T-helper 2 cell (primary cell): ENCODE measurements around the gene PCSK4.
A peak's percentile ranks its signal among the peaks of the same experiment; 100 is the strongest.

ENCODE experiments used
- DNase-seq, 5 experiments: peaks; one replicate each; pipeline versions ENCODE4 v3.0.0 to v3.0.0-alpha.2; 2012 to 2022

The PCSK4 gene

GRCh38 chr19:1469255-1470054, 20.7 kb downstream of the PCSK4 start:
- DNase-seq = peak in 1 of 5 experiments; percentile 49

GRCh38 chr19:1468821-1469254, 21.3 kb downstream of the PCSK4 start:
- no peak for DNase-seq

DNA sequence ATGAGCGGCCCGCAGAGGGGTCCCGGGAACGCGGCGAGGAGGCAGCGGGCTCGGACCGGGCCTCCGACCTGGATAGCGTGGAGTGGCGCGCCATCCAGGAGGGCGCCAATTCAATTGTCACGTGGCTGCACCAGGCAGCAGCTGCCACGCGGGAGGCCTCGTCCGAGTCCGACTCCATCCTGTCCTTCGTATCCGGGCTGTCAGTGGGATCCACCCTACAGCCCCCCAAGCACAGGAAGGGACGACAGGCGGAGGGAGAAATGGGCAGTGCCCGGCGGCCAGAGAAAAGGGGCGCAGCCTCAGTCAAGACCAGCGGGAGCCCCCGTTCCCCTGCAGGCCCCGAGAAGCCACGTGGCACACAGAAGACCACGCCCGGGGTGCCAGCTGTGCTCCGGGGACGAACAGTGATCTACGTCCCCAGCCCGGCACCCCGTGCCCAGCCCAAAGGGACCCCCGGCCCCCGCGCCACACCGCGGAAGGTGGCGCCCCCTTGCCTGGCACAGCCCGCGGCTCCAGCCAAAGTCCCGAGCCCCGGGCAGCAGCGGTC, 21.8 kb downstream of the PCSK4 start:
- DNase-seq = no peak

DNA sequence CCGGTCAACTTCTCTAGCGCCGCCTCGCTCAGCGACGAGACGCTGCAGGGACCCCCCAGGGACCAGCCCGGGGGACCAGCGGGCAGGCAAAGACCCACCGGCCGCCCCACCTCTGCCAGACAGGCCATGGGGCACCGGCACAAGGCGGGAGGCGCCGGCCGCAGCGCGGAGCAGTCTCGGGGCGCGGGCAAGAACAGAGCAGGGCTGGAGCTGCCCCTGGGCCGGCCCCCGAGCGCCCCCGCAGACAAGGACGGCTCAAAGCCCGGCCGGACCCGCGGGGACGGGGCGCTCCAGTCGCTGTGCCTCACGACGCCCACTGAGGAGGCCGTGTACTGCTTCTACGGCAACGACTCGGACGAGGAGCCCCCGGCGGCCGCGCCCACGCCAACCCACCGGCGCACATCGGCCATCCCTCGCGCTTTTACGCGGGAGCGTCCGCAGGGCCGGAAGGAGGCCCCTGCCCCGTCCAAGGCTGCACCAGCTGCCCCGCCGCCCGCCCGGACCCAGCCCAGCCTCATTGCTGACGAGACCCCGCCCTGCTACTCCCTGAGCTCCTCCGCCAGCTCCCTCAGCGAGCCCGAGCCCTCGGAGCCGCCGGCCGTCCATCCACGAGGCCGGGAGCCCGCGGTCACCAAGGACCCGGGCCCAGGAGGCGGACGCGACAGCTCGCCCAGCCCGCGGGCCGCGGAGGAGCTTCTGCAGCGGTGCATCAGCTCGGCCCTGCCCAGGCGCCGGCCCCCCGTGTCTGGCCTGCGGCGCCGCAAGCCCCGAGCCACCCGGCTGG, 22.5 kb downstream of the PCSK4 start:
- no peak for DNase-seq

DNA sequence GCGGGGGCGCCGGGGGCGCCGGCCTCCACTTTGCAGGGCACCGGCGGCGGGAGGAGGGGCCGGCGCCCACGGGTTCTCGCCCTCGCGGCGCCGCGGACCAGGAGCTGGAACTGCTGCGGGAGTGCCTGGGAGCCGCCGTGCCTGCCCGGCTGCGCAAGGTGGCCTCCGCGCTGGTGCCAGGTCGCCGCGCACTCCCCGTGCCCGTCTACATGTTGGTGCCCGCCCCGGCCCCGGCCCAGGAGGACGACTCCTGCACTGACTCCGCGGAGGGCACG, 23.0 kb downstream of the PCSK4 start:
- DNase-seq = no peak

- DNase-seq = no peak
These were observed 23.5 kb downstream of the PCSK4 start for GRCh38 chr19:1466461-1467214.

DNA sequence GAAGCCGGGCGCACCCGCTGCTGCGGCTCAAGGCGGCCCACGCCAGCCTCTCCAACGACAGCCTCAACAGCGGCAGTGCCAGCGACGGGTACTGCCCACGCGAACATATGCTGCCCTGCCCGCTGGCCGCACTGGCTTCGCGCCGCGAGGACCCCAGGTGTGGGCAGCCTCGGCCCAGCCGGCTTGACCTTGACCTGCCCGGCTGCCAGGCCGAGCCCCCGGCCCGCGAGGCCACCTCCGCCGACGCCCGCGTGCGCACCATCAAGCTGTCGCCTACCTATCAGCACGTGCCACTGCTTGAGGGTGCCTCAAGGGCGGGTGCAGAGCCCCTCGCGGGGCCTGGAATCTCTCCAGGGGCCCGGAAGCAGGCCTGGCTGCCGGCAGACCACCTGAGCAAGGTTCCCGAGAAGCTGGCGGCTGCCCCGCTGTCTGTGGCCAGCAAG, 24.1 kb downstream of the PCSK4 start:
- DNase-seq = no peak

GRCh38 chr19:1465191-1466016, 24.7 kb downstream of the PCSK4 start:
- DNase-seq = peak in 2 of 5 experiments; percentile 31 to 53

- no peak for DNase-seq
These were observed 28.3 kb downstream of the PCSK4 start for GRCh38 chr19:1461862-1462261.

- no peak for DNase-seq
These were observed 29.8 kb downstream of the PCSK4 start for GRCh38 chr19:1460033-1460995.

- no peak for DNase-seq
These were observed 30.7 kb downstream of the PCSK4 start for GRCh38 chr19:1459479-1459878.

DNA sequence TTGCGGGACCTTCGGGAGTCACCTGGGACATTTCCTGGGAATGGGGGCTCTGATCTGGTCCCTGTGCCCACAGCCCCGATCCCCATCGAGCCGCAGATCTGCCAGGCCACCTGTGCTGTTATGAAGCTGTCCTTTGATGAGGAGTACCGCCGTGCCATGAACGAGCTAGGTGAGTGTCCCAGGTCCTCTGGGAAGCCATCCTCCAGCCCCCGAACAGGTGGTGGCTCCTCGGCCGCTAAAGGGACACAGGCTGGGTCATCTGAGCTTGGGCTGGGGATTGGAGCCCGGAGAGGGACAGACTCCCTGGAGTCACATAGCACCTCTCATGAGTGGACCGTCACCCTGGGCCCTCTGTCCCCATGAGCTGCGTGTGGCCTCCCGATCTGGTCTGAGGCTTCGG, 32.3 kb downstream of the PCSK4 start:
- no peak for DNase-seq

- no peak for DNase-seq
These were observed 33.0 kb downstream of the PCSK4 start for GRCh38 chr19:1457031-1457739.

GRCh38 chr19:1456121-1456900, 33.8 kb downstream of the PCSK4 start:
- DNase-seq = no peak

DNA sequence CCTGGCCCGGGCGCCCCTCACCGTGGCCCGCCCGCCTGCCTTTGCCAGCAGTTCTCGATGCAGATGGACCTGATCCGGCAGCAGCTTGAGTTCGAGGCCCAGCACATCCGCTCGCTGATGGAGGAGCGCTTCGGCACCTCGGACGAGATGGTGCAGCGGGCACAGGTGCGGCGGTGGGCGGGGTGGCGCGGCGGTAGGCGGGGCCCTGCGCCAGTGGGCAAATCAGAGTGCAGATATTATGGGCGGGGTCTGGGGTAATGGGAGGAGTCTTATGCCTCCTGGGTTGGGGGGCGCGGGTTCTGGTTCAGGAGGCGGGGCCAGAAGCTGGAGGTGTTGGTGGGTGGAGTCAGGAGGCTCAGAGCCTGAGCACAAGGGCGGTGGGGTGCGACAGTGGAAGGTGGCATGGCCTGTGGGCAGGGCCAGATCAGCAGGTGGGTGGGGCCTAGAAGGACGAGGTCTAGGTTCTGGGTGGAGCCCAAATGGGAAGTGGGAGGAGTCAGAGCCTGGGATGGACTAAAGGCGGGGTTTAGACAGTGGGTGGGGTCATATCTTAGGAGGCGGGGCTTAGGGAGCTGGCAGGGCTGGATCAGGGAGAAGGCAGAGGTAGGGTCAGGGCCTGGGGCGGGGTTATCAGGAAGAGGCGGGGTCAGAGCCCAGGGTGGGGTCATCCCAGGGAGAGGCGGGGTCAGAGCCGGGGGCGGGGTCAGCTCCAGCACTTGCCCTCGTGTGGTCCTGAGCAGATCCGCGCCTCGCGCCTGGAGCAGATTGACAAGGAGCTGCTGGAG, 34.6 kb downstream of the PCSK4 start:
- DNase-seq = peak in 4 of 5 experiments; percentile 29 to 63 (median 52)

DNA sequence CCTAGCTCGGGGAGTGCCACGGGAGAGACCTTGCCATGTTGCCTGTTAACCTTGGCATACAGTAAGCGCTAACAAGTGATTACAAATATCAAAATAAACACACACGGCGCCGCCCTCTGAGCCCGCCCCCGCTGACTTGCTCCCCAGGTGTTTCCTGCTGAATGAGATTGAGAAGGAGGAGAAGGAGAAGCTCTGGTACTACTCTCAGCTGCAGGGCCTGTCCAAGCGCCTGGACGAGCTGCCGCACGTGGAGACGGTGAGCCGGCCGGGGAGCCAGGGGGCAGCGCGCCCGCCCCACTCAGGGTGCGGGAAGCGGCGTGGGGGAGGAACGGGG, 35.2 kb downstream of the PCSK4 start:
- DNase-seq = no peak

DNA sequence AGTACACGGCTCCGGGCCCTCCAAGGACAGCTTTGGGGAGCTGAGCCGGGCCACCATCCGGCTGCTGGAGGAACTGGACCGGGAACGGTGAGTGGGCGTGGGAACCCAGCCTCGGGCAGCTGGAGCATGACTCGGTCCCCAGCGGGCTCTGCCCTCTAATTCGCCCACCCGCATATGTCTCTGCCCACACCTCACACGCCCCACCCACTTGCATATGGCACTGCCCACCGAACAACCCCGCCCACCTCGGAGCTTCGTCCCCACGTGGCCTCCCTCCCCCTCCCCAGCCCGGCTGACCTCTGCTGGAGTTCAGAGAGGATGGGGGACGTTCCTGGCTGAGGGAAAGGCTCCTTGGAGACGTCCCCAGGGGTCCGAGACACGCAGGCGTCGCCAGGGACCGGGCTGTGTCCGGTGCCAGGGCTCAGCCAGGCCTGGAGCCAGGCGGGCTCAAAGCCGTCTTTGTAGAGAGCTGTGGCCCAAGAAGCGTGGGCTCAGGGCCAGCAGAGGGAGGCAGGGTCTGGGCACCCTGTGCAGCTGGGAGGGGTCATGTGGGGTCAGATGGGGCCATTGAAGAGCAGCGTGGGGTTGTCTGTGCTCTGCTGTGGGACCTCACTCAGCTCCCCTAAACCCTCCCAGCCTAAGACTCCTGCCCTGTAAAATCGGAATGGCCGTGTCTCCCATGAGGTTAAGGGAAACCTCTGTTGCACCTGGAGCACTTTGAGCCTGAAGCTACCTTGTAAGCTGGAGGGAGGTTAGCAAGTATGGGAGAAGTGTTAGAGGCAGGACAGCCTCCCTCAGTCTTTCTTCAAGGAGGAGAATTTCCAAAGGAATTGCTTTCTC, 36.4 kb downstream of the PCSK4 start:
- DNase-seq = no peak
